ENCODE measurements around the gene LYZL6.

DNA sequence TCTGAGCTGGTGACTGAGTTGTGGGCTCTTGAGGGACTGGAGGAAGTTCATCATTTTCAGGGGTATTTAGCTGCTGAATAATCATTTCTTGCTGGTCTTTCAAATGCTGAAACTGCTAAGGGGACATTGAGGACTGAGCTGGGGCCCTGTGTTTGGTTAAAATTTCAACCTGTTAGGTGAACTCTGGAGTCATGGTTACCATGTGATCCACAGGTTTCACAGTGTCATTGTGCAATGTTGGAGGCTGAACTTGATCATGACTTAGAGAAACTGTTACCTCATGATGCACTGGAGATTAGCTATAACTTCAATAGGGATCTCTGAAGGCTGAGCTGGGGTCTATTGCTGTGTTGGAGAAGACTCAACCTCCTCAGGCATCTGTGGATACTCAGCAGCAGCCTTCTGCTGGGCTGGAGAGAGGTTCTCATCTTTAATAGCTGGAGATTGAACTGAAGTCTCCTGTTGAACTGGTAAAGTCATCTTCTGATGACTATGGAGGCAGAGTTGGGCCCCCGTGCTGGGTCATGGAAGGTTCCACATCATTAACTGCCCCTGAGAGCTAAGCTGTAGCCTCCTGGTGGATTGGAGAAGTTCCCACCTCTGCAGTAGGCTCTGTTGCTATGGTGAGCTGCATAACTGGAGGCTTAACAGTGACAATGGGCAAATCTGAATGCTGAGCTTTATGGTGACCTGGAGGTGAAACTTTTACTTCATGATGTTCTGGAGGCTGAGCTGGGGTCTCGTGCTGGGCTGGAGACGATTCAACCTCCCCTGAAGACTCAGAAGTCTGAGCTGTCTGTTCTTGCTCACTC lies 28.2 kb downstream of the LYZL6 start:
- TF ChIP-seq, protein P1, sequence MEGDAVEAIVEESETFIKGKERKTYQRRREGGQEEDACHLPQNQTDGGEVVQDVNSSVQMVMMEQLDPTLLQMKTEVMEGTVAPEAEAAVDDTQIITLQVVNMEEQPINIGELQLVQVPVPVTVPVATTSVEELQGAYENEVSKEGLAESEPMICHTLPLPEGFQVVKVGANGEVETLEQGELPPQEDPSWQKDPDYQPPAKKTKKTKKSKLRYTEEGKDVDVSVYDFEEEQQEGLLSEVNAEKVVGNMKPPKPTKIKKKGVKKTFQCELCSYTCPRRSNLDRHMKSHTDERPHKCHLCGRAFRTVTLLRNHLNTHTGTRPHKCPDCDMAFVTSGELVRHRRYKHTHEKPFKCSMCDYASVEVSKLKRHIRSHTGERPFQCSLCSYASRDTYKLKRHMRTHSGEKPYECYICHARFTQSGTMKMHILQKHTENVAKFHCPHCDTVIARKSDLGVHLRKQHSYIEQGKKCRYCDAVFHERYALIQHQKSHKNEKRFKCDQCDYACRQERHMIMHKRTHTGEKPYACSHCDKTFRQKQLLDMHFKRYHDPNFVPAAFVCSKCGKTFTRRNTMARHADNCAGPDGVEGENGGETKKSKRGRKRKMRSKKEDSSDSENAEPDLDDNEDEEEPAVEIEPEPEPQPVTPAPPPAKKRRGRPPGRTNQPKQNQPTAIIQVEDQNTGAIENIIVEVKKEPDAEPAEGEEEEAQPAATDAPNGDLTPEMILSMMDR (IDR thresholded peaks at IDR 0.05 in 8 of 11, conservative IDR thresholded peaks at IDR 0.05 in 3 of 11): no peak
- TF ChIP-seq POLR2A (IDR thresholded peaks at IDR 0.05): no peak
- TF ChIP-seq POLR2AphosphoS5 (IDR thresholded peaks at IDR 0.05): no peak
